OCI-LY1 (cell line): ENCODE measurements around the gene WNT9B.

Experiments used
- EZH2 ChIP-seq: fragments of 200-600 bp; sonication (generic), shearing (Covaris generic); IDR thresholded peaks from 2 replicates; pipeline ENCODE4 v1.8.0; 2017; ENCODE audit warnings: borderline replicate concordance, mixed run types, mild to moderate bottlenecking, antibody characterized with exemption, low read length, moderate library complexity, mixed read lengths
- TF ChIP-seq, protein P1 (sequence below): fragments of 200-600 bp; sonication (generic), shearing (Covaris generic); IDR thresholded peaks from 2 replicates; pipeline ENCODE4 v1.5.1; 2017; ENCODE audit warnings: mild to moderate bottlenecking, antibody characterized with exemption, low read length, moderate library complexity, mixed read lengths

DNA sequence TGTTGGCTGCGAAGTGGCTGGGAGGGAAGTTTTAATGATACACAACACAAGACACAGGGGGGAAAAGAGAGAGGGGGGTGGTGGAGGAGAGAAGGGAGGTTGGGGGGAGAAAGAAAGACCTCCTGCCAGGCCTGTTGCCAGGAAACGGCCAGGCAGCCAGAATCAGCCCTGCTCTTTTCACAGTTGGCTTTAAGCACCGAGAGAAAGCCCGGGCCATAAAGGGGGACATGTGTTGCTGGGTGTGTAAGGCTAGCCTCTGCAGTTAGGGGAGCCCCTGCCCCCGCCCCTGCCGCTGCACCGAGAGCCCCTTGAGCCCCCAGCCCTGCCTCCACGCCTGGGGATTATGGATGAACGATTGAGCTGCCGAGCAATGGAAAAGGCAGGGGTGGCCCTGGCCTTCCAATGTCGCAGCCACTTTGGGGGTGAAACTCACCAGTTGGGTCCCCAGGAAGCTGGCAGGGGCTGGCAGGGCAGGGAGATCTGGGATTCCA, 19.0 kb upstream of the WNT9B start:
- TF ChIP-seq, protein P1, sequence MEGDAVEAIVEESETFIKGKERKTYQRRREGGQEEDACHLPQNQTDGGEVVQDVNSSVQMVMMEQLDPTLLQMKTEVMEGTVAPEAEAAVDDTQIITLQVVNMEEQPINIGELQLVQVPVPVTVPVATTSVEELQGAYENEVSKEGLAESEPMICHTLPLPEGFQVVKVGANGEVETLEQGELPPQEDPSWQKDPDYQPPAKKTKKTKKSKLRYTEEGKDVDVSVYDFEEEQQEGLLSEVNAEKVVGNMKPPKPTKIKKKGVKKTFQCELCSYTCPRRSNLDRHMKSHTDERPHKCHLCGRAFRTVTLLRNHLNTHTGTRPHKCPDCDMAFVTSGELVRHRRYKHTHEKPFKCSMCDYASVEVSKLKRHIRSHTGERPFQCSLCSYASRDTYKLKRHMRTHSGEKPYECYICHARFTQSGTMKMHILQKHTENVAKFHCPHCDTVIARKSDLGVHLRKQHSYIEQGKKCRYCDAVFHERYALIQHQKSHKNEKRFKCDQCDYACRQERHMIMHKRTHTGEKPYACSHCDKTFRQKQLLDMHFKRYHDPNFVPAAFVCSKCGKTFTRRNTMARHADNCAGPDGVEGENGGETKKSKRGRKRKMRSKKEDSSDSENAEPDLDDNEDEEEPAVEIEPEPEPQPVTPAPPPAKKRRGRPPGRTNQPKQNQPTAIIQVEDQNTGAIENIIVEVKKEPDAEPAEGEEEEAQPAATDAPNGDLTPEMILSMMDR = no peak
- TF ChIP-seq EZH2 = no peak
